Ectodermal cell (in vitro differentiated cells): Measurements from ENCODE around the gene KIF6.

Experiments used
- H3K27ac ChIP-seq: 2 replicates; pipeline ENCODE4 v1.7.0; 2013; ENCODE audit warnings: mild to moderate bottlenecking, low read depth, low read length; ENCODE audit not compliant: insufficient read depth, poor library complexity, severe bottlenecking
- H3K27me3 ChIP-seq: 2 replicates; pipeline ENCODE4 v1.7.0; 2013; ENCODE audit warnings: mild to moderate bottlenecking, low read length; ENCODE audit not compliant: insufficient read depth, control insufficient read depth, poor library complexity, severe bottlenecking
- H3K36me3 ChIP-seq: one replicate; pipeline ENCODE4 v1.7.0; 2013; ENCODE audit warnings: low read length; ENCODE audit not compliant: control insufficient read depth, insufficient read depth
- H3K4me1 ChIP-seq: one replicate; pipeline ENCODE4 v1.7.0; 2013; ENCODE audit warnings: low read length; ENCODE audit not compliant: control insufficient read depth, insufficient read depth
- H3K4me3 ChIP-seq: 2 replicates; pipeline ENCODE4 v1.7.0; 2013; ENCODE audit warnings: low read depth, low read length, control low read depth; ENCODE audit not compliant: insufficient read depth
- H3K9me3 ChIP-seq: 2 replicates; pipeline ENCODE4 v1.7.0; 2013; ENCODE audit warnings: mild to moderate bottlenecking, low read length, moderate library complexity; ENCODE audit not compliant: control insufficient read depth
- WGBS, 2 experiments: methylation state at CpG; one replicate each; pipeline ENCODE4 v1.1.7; 2013; ENCODE audit warnings: missing lambda C conversion rate in 2 of 2; 5-methylcytosine and 5-hydroxymethylcytosine counted together

Gene KIF6

GRCh38 chr6:39420300-39421265 is 304.6 kb downstream of the KIF6 start:
- no peaks in the 10 kb centered on the region for H3K4me1 ChIP-seq
- H3K27ac ChIP-seq: no peak overlapping the region
- no peaks in the 10 kb centered on the region for H3K27me3 ChIP-seq
- H3K4me3 ChIP-seq: no peak overlapping the region
- no peaks in the 10 kb centered on the region for H3K9me3 ChIP-seq
- no peaks in the 10 kb centered on the region for H3K36me3 ChIP-seq
- WGBS, 2 experiments: 94 to 96% methylated on average over 13 to 15 of the region's 15 CpGs

- WGBS, 2 experiments: 93 to 94% methylated on average over 3 of the region's 3 CpGs
- no peaks in the 10 kb centered on the region for H3K27me3 ChIP-seq
- H3K27ac ChIP-seq: no peak overlapping the region
- H3K4me1 ChIP-seq: no peaks in the 10 kb centered on the region
- H3K36me3 ChIP-seq: no peaks in the 10 kb centered on the region
- no peaks in the 10 kb centered on the region for H3K9me3 ChIP-seq
- no peak overlapping the region for H3K4me3 ChIP-seq
Observed at GRCh38 chr6:39419607-39420006, 305.6 kb downstream of the KIF6 start.

GRCh38 chr6:39417440-39417839 is 307.8 kb downstream of the KIF6 start:
- no peaks in the 10 kb centered on the region for H3K27me3 ChIP-seq
- H3K9me3 ChIP-seq: no peaks in the 10 kb centered on the region
- H3K27ac ChIP-seq: no peak overlapping the region

GRCh38 chr6:39416728-39417127 is 308.5 kb downstream of the KIF6 start:
- Histone ChIP-seq H3K36me3 (no peaks in the 10 kb centered on the region), H3K9me3 (no peaks in the 10 kb centered on the region), H3K27ac (no peak overlapping the region), H3K27me3 (no peaks in the 10 kb centered on the region), H3K4me3 (no peak overlapping the region), H3K4me1 (no peaks in the 10 kb centered on the region)
- WGBS, 2 experiments: 51 to 64% methylated on average over 4 of the region's 4 CpGs

More at GRCh38 chr6:39417440-39417839, 307.8 kb downstream of the KIF6 start:
- WGBS, 2 experiments: 86% methylated on average over 1 of the region's 2 CpGs; no CpG with 5 or more reads in 1 of the 2 experiments
- Histone ChIP-seq H3K36me3 (no peaks in the 10 kb centered on the region), H3K4me1 (no peaks in the 10 kb centered on the region), H3K4me3 (no peak overlapping the region)

GRCh38 chr6:39416026-39416425 is 309.2 kb downstream of the KIF6 start:
- 92 to 97% methylated on average over 3 of the region's 3 CpGs for WGBS, 2 experiments
- no peaks in the 10 kb centered on the region for H3K27me3 ChIP-seq
- H3K4me1 ChIP-seq: no peaks in the 10 kb centered on the region
- H3K36me3 ChIP-seq: no peaks in the 10 kb centered on the region
- no peaks in the 10 kb centered on the region for H3K9me3 ChIP-seq
- H3K4me3 ChIP-seq: no peak overlapping the region
- no peak overlapping the region for H3K27ac ChIP-seq

- 89 to 94% methylated on average over 3 of the region's 3 CpGs for WGBS, 2 experiments
- Histone ChIP-seq H3K9me3 (no peaks in the 10 kb centered on the region), H3K4me1 (no peaks in the 10 kb centered on the region), H3K27ac (no peak overlapping the region), H3K36me3 (no peaks in the 10 kb centered on the region), H3K4me3 (no peak overlapping the region), H3K27me3 (no peaks in the 10 kb centered on the region)
Observed at GRCh38 chr6:39415482-39415881, 309.7 kb downstream of the KIF6 start.

GRCh38 chr6:39411465-39411864 is 313.7 kb downstream of the KIF6 start:
- Histone ChIP-seq H3K36me3 (no peaks in the 10 kb centered on the region), H3K4me3 (no peak overlapping the region), H3K27ac (no peak overlapping the region), H3K4me1 (no peaks in the 10 kb centered on the region), H3K9me3 (no peaks in the 10 kb centered on the region), H3K27me3 (no peaks in the 10 kb centered on the region)
- WGBS, 2 experiments: 93 to 96% methylated on average over 1 of the region's 1 CpG

- WGBS, 2 experiments: 92 to 95% methylated on average over 4 of the region's 4 CpGs
- Histone ChIP-seq H3K4me3 (no peak overlapping the region), H3K9me3 (no peaks in the 10 kb centered on the region), H3K4me1 (no peaks in the 10 kb centered on the region), H3K27me3 (no peaks in the 10 kb centered on the region), H3K36me3 (no peaks in the 10 kb centered on the region), H3K27ac (no peak overlapping the region)
Observed at GRCh38 chr6:39411001-39411400, 314.2 kb downstream of the KIF6 start.

- no peak overlapping the region for H3K27ac ChIP-seq
Observed at GRCh38 chr6:39409889-39410288, 315.3 kb downstream of the KIF6 start.

GRCh38 chr6:39407446-39407993 is 317.7 kb downstream of the KIF6 start:
- 100% methylated on average over 1 of the region's 1 CpG; no CpG with 5 or more reads in 1 of the 2 experiments for WGBS, 2 experiments
- Histone ChIP-seq H3K9me3 (no peaks in the 10 kb centered on the region), H3K27ac (no peak overlapping the region)

More at GRCh38 chr6:39409889-39410288, 315.3 kb downstream of the KIF6 start:
- WGBS, 2 experiments: 94 to 98% methylated on average over 3 of the region's 3 CpGs
- Histone ChIP-seq H3K4me3 (no peak overlapping the region), H3K36me3 (no peaks in the 10 kb centered on the region), H3K4me1 (no peaks in the 10 kb centered on the region), H3K9me3 (no peaks in the 10 kb centered on the region), H3K27me3 (no peaks in the 10 kb centered on the region)

More at GRCh38 chr6:39407446-39407993, 317.7 kb downstream of the KIF6 start:
- no peaks in the 10 kb centered on the region for H3K4me1 ChIP-seq
- H3K4me3 ChIP-seq: no peak overlapping the region
- H3K36me3 ChIP-seq: no peaks in the 10 kb centered on the region
- no peaks in the 10 kb centered on the region for H3K27me3 ChIP-seq
